Right ventricle myocardium inferior (tissue), 1 donor: ENCODE results near the gene BAD. TPM values are rescaled to one million over a fixed set of nuclear protein-coding genes. Genes with fewer than 3 reads are reported as not detected.

ENCODE experiments used
- ATAC-seq: fragments of 200-7000 bp; cut with Tn5 transposase; one replicate; pipeline ENCODE4 v1.9.1; 2020; ENCODE audit warnings: mild to moderate bottlenecking, moderate library complexity
- DNase-seq: peaks from one replicate; pipeline ENCODE4 v3.0.0; 2021; ENCODE audit errors: missing footprints
- intact Hi-C: fragments of 100-400 bp; cut with DNase I; formaldehyde crosslinking; loops from one replicate; pipeline ENCODE4 v1.11.0; 2022
- total RNA-seq: library from RNA; stranded (reverse); fragmentation: NEBNext Ultra II Directional; extraction: Animal tissue kit (Norgen Biotek cat#: 25700); gene quantifications from one replicate; pipeline ENCODE4 v1.2.1, GENCODE V29; 2021
- donor health status: DM: no; HTN: yes; CAD: no; lungs with severe emphysema.

Gene BAD
- total RNA-seq, 1 donor from 2014 or later, result 89.1 TPM

DNA sequence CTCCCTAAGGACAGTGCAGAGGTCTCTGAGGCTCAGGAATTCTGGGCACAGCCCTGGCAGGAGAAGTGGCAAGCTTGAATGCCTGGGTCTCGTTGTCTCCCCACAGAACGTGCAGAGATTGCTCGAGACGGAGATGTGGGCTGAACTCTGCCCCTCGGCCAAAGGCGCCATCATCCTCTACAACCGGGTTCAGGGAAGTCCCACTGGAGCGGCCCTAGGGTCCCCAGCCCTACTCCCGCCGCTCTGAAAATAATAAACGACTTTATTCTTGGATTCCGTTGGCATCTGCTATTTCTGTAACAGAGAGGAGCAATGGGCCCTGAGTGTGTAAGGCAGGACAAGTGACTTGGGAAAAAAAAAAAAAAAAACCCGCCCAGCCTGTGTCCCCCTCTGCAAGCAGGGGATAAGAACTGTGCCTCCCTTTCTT, 54.7 kb downstream of the BAD start:
- intact Hi-C loops, result no loop called here
- no peak for DNase-seq
- ATAC-seq, result no peak

DNA sequence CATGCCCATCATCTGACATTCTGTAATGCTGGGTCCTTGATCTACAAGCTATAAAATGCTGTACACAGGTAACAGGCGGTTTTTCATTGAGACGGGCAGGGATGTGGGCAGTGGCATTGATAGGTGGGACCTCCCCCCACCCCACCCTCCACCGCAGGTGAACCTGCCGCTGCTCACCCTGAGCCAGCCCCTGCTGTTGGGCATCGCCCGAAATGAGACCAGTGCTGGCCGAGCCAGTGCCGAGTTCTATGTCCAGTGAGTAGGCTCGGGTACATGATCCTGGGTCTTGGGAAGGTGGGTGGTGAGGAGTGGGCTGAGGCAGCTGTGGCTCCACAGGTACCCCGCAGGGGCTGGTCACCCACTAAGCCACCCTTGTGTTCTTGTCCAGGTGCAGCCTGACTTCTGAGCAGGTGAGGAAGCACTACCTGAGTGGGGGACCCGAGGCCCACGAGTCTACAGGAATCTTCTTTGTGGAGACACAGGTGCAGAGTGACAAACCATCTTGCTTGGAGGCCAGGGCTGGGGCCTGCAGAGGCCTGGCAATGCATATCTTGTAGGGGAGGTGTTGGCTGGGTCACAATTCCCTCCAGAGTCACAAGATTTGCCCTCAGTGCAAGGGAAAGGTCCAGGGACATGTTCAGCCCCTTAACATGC, 55.2 kb downstream of the BAD start:
- intact Hi-C loops, result no loop called here
- ATAC-seq (no peak), DNase-seq (no peak)

DNA sequence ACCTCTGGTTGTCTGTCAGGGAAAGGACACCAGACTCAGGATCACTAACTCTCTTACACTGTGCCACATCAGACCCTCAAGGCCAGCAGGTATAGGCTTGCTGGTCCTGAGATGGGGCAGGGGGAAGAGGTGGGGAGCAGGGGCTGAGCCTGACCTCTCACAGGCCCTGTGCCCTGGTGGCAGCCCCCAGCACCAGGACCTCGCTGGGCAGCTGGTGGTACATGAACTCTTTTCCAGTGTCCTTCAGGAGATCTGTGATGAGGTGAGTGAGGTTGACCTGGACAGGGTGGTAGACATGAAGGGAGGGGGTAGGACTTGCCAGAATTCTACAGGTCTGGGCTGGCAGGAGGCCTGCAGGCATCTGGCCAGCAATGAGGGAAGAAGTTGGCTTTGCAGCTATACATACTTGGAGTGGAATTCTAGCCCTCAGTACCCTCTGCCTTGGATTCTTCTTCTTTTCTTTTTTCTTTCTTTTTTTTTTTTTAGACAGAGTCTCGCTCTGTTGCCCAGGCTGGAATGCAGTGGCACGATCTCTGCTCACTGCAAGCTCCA, 57.0 kb downstream of the BAD start:
- ATAC-seq (no peak), DNase-seq (no peak)
- intact Hi-C loops, result no loop called here

DNA sequence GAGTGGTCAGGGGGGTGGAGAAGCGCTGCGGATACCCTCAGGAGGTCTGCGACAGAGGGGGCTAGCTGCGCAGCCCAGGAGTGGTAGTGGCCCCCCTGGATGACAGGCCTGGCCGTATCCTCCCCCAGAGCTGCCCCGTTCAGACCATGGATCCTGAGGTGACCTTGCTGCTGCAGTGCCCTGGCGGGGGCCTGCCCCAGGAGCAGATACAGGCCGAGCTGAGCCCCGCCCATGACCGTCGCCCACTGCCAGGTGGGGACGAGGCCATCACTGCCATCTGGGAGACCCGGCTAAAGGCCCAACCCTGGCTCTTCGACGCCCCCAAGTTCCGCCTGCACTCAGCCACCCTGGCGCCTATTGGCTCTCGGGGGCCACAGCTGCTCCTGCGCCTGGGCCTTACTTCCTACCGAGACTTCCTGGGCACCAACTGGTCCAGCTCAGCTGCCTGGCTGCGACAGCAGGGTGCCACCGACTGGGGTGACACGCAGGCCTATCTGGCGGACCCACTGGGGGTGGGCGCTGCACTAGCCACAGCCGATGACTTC, 57.9 kb downstream of the BAD start:
- ATAC-seq, result peak; percentile 42
- intact Hi-C loops, result loop anchor here (1.0 kb wide), 1 partner anchor 41 kb away; no protein-coding TSS in a partner anchor
- peak; percentile 87 for DNase-seq

DNA sequence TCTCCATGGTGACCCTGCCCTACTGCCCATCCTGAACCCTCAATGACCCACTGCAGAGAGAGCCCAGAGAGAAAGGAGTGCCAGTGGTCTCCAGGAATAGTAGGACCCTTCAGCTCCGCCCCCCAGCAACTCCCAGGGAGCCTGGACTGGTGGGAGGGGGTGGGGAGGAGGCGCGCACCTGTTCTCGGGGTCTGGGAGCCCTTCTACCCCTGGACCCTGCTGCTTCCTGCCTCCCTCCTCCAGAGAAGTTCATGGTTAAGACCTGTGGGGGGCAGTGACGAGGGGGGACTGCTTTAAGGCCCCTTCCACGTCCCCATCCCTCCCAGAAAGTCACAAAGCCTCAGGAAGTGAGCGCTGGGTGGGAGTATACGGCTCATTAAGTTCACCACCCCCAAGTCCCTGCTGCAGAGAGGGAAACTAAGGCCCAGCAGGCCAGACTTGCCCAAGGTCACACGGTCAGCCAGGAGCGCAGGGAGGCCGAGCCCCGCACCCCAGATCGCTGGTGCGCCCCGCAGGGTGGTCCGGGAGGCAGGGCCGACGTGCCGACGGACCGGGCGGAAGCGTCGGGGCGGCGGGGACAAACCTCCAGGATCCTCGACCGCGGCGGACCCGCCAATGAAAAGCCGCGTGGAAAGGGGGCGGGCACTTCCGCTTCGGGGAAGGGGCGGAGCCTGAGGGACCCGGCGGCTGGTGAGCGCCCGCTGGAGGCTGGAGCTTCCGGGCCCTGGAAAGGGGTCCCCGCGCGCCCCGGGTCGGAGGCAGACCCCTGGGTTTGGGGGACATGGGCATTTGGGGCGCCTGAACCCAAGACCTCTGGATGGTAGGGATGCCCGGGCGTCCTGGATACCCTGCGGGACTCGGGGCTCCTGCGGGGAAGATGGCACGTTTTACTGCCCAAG, 58.6 kb downstream of the BAD start, which contains the start of the genes NUDT22 and TRPT1:
NUDT22 (plus strand) TSS at position 667 of the 899 bp plus-strand sequence. CDS start 379 bp downstream, outside the sequence.
TRPT1 (minus strand) TSS at position 579 of the 899 bp plus-strand sequence; CDS start at position 253, 326 bp downstream.
- intact Hi-C loops, result loop anchor here (1.0 kb wide), 1 partner anchor 41 kb away; no protein-coding TSS in a partner anchor
- DNase-seq, result peak; percentile 94
- ATAC-seq, result peak; percentile 87

DNA sequence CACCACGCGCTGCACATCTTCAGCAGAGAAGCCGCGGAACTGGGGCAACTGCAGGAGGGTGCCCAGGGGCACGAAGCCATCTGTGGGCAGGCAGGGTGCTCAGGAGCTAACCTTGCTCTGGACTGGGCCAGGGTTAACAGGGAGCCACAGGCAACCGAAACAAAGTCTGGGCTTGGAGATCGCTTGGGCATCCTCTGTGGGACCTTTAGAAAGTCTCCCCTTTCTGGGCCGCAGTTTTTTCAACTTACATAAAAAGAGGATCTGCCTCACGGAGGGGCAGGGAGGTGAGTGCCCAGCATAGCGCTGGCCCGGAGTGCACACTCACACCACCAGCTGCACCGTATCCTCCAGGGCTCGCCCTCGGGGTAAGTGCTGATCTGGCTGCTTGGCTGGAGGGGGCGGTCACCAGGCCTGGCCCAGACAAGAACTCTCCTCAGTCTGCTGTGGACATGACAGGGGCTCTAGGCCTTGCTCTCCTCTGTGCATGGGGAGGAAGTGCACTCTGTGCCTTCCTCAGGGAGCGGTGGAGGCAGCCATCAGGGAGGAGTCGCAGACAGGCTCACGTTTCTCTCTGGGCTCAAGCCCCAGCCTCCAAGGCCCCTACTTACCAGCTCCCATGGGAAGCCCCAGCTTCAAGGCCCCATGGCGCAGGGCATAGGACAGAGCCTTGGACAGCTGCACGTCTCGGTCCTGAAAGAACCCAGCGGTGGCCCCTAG, 59.4 kb downstream of the BAD start:
- no peak for ATAC-seq

DNA sequence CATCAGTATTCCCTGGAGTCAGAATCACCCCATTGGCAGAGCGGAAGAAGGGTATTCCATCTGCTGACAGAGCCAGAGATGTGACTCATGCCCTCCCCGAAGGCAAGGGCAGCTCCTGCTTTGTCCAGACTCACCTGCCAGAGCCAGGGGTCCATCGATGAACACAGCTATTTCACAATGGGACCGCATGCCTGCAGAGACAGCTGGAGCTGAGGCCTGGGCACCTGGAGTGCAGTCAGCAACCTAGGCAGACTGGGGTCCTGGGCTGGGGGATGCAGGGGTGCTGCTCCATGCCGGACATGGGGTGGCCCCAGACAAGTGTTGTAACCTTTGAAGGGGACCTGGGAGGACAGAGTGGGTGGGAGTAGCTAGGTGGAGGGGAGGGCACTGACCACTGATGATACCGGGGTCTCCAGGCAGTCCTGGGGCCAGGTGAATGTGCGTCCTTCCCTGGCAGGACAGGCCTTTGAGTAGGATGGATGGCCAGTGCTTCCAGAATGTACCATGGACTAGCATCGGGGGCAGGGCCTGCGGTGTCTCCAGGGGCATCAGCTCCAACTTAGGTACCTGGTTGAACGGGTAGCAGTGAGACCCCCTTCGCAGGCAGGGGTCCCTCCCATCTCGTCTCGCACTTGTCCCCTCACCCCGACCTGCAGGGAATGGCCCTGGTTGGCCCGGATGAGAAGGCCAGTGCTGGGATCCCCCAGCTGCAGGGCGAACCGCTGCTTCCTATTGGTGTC, 60.1 kb downstream of the BAD start:
- ATAC-seq (no peak), DNase-seq (peak; percentile 64)
- intact Hi-C loops, result no loop called here

More for the DNA sequence above, 59.4 kb downstream of the BAD start:
- peak; percentile 63 for DNase-seq
- intact Hi-C loops, result no loop called here

DNA sequence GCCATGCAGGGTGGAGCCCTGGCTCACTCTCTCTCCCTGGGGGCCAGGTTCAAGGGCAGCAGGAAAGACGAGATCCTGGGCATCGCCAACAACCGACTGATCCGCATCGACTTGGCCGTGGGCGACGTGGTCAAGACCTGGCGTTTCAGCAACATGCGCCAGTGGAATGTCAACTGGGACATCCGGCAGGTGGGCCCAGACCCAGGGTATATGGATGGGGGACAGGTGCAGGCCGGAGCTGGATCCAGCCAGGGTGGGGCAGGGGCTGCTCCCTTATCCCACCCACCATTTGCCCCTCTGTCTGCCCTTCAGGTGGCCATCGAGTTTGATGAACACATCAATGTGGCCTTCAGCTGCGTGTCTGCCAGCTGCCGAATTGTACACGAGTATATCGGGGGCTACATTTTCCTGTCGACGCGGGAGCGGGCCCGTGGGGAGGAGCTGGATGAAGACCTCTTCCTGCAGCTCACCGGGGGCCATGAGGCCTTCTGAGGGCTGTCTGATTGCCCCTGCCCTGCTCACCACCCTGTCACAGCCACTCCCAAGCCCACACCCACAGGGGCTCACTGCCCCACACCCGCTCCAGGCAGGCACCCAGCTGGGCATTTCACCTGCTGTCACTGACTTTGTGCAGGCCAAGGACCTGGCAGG, 61.3 kb downstream of the BAD start:
- no peak for ATAC-seq
- intact Hi-C loops, result no loop called here

DNA sequence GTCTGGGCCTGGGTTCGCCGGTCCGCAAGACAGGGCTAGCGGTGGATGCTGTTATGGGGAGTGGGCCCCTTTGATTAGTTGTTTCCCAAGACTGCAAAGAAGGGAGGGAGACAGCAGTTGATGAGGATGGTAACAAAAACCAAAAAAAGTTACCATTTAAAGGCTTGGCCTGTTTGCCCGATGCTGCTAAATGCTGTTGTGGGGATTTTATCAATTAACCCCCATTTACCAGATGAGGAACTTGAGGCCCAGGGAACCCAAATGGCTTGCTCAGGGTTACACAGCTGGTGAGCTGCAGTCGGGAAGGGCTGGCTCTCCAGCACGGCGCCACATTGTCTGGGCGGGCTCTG, 61.8 kb downstream of the BAD start:
- no peak for ATAC-seq
- intact Hi-C loops, result no loop called here
- DNase-seq, result no peak

More for the DNA sequence above, 61.3 kb downstream of the BAD start:
- peak; percentile 63 for DNase-seq

DNA sequence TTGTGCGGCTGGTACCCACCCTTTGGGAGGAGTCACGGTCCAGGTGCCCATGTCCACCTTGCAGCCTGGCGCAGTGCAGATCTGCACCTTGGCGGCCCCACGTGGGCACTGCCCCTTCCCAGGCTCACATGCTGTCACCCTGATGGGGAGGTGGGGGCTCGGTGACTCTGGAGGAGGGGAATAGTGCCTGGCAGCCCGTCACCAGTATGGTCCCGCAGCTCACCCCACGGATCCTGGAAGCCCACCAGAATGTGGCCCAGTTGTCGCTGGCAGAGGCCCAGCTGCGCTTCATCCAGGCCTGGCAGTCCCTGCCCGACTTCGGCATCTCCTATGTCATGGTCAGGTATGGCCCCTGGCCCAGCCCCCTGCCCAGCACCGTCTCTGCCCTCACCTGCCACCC, 63.7 kb downstream of the BAD start:
- ATAC-seq, result no peak
- DNase-seq, result peak; percentile 35
- intact Hi-C loops, result no loop called here

DNA sequence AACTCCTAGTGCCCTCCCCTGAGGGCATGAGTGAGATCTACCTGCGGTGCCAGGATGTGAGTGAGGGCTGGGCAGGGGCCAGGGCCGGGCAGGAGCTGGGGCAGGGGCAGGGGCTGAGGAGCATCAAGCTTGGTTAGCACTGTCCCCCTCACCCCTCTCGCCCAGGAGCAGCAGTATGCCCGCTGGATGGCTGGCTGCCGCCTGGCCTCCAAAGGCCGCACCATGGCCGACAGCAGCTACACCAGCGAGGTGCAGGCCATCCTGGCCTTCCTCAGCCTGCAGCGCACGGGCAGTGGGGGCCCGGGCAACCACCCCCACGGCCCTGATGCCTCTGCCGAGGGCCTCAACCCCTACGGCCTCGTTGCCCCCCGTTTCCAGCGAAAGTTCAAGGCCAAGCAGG, 64.2 kb downstream of the BAD start:
- intact Hi-C loops, result no loop called here
- DNase-seq, result peak; percentile 27
- ATAC-seq, result no peak

Other genes starting within 250 kb of the BAD start
- 0.57 TPM for gene FLRT1, start 248.7 kb downstream of the BAD start, total RNA-seq
- 119 TPM for gene MACROD1, start 118.6 kb downstream of the BAD start, total RNA-seq
- gene STIP1, start 98.5 kb downstream of the BAD start, total RNA-seq, result 124 TPM
- 9.6 TPM for gene FERMT3, start 77.9 kb downstream of the BAD start, total RNA-seq
- gene TRPT1, start 58.5 kb downstream of the BAD start, total RNA-seq, result 71.9 TPM
- 66.4 TPM for gene NUDT22, start 58.4 kb downstream of the BAD start, total RNA-seq
- gene DNAJC4, start 54.1 kb downstream of the BAD start, total RNA-seq, result 53.5 TPM
- 272 TPM for gene VEGFB, start 50.1 kb downstream of the BAD start, total RNA-seq
- 50.6 TPM for gene FKBP2, start 43.6 kb downstream of the BAD start, total RNA-seq
- gene PPP1R14B, start 37.7 kb downstream of the BAD start, total RNA-seq, result 129 TPM
- gene PLCB3, start 33.1 kb downstream of the BAD start, total RNA-seq, result 10.9 TPM
- 28.6 TPM for gene GPR137, start 1.2 kb upstream of the BAD start, total RNA-seq
- not detected for gene KCNK4, start 6.6 kb upstream of the BAD start, total RNA-seq
- not detected for gene CATSPERZ, start 15.7 kb upstream of the BAD start, total RNA-seq
- gene ESRRA, start 20.9 kb upstream of the BAD start, total RNA-seq, result 217 TPM
- 92.8 TPM for gene TRMT112, start 32.9 kb upstream of the BAD start, total RNA-seq
- 410 TPM for gene PRDX5, start 33.5 kb upstream of the BAD start, total RNA-seq
- gene CCDC88B, start 55.5 kb upstream of the BAD start, total RNA-seq, result 7.7 TPM
- 18.7 TPM for gene RPS6KA4, start 74.5 kb upstream of the BAD start, total RNA-seq